Measurements from ENCODE around the gene CARD19.
A peak's percentile ranks its signal among the peaks of the same experiment; 100 is the strongest.

CARD19 gene

GRCh38 chr9:93089024-93089423 lies 7.0 kb upstream of the CARD19 start:
- H3K4me3 ChIP-seq (ENCODE audit: low read depth, low read length), result no peak overlapping the region
- no peak for DNase-seq (ENCODE audit: low read depth)
- TF ChIP-seq, protein P1, sequence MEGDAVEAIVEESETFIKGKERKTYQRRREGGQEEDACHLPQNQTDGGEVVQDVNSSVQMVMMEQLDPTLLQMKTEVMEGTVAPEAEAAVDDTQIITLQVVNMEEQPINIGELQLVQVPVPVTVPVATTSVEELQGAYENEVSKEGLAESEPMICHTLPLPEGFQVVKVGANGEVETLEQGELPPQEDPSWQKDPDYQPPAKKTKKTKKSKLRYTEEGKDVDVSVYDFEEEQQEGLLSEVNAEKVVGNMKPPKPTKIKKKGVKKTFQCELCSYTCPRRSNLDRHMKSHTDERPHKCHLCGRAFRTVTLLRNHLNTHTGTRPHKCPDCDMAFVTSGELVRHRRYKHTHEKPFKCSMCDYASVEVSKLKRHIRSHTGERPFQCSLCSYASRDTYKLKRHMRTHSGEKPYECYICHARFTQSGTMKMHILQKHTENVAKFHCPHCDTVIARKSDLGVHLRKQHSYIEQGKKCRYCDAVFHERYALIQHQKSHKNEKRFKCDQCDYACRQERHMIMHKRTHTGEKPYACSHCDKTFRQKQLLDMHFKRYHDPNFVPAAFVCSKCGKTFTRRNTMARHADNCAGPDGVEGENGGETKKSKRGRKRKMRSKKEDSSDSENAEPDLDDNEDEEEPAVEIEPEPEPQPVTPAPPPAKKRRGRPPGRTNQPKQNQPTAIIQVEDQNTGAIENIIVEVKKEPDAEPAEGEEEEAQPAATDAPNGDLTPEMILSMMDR (IDR thresholded peaks at IDR 0.05; ENCODE audit: low read depth, low read length, missing control alignments), result no peak

DNA sequence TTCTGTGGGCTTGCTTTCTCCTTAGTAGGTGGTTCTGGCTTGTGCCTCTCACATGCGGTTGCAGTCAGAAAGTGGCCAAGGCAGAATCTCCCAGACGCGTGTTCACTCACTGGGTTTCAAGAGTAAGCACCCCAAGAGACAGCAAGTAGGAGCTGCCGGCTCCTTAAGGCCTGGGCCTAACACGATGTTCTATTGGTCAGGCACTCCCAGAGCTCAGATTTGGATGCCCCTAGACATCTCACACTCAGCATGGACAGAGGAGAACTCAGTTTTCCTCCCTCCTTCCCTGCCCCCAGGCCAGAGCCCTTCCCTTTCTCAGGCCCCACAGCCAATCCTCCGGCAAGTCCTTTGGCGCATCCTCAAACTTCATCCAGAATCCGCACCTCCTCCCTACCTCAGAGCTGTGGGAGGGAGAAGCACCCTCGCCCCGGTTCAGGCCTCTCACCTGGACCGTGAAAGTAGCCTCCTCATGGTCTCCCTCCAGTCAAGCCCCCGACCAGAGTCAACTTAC lies 6.5 kb upstream of the CARD19 start:
- no peak overlapping the region for H3K4me3 ChIP-seq (ENCODE audit: low read depth, low read length)
- TF ChIP-seq, protein P1 (IDR thresholded peaks at IDR 0.05; ENCODE audit: low read depth, low read length, missing control alignments), result no peak
- DNase-seq (ENCODE audit: low read depth), result no peak

- no peak overlapping the region for H3K4me3 ChIP-seq (ENCODE audit: low read depth, low read length)
- no peak for DNase-seq (ENCODE audit: low read depth)
- TF ChIP-seq, protein P1 (IDR thresholded peaks at IDR 0.05; ENCODE audit: low read depth, low read length, missing control alignments), result no peak
These were observed 5.8 kb upstream of the CARD19 start for GRCh38 chr9:93090091-93090655.

DNA sequence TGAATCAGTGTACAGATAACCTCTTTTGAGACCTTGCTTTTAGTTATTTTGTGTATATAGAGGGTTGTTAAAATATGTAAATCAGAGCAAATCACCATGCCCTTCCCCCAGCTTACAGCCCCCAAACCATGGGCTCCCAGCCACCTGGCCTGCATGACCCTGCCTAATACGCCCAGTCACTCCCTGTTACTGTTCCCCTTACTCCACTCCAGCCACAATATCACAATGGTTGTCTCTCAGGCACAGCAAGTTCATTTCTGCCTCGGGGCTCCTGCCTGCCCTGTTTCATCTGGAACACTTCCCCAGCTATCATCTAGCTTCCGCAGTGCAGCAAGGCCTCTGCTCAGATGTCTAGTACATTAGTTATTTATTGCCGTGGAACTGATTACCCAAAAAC lies 5.0 kb upstream of the CARD19 start:
- TF ChIP-seq, protein P1 (IDR thresholded peaks at IDR 0.05; ENCODE audit: low read depth, low read length, missing control alignments), result no peak
- H3K4me3 ChIP-seq (ENCODE audit: low read depth, low read length), result no peak overlapping the region
- no peak for DNase-seq (ENCODE audit: low read depth)

DNA sequence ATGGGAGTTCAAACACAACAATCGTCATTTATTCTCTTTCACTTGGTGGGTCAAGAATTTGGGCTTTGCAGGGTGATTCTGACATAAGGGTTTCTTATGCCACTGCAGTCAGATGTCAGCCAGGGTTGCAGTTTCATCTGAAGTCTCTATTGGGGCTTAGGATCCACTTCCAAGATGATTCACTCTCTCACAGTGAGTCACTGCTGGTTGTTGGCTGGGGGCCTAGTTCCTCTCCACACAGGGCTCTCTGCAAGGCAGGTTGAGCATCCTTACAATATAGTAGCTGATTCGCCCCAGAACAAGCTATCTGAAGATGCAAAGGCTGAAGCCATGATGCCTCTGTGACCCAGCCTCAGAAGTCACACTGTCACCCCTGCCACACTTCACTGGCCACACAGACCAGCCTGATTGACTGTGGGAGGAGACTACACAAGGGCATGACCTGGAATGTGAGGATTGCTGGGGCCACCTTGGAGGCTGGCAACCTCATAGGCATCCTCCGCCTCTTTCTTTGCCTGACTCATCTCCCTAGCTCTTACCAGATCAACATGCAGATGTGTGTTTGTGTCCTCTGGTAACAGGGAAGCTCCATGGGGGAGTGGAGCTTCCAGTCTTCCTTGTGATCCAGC lies 4.5 kb upstream of the CARD19 start:
- TF ChIP-seq, protein P1 (IDR thresholded peaks at IDR 0.05; ENCODE audit: low read depth, low read length, missing control alignments), result no peak
- H3K4me3 ChIP-seq (ENCODE audit: low read depth, low read length), result no peak overlapping the region
- DNase-seq (ENCODE audit: low read depth), result peak; percentile 79

GRCh38 chr9:93092251-93092991 lies 3.6 kb upstream of the CARD19 start:
- TF ChIP-seq, protein P1 (IDR thresholded peaks at IDR 0.05; ENCODE audit: low read depth, low read length, missing control alignments), result no peak
- no peak overlapping the region for H3K4me3 ChIP-seq (ENCODE audit: low read depth, low read length)
- DNase-seq (ENCODE audit: low read depth), result no peak

Measured in GM12864 (cell line).